ENCODE measurements around the gene ALDOC. TPM values are rescaled to one million over a fixed set of nuclear protein-coding genes. Genes with fewer than 3 reads are reported as not detected.
A peak's percentile ranks its signal among the peaks of the same experiment; 100 is the strongest.

Gene ALDOC
- total and polyA plus RNA-seq, 10 of the 15 experiments (the other 5 are each of a cell fraction or from before 2014, with no cell fraction given) = 16.0 to 268 (median 78.2) TPM

DNA sequence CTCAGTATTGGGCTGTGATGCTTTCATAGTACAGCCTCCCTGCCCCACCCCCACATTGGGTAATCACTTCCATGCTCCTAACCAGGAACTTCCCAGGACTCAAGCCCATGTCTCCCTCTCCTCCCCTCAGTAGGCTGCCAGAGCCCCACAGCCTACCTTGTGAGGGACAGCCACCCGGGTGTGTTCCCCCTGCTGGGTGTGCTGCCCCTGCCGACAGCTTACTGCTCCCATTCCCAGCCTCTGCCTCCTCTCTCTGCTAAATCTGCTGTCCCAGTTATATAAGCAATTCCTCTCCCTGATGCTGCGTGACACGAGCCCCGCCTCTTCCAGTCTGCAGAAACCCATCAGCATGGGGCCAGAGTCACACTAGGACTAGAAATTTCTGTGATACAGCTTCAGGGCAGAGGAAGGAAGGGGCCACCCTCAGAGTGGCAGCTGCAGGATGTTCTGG is 37.3 kb upstream of the ALDOC start, which contains the start of gene RSKR (continued):
- TF ChIP-seq, protein P1, sequence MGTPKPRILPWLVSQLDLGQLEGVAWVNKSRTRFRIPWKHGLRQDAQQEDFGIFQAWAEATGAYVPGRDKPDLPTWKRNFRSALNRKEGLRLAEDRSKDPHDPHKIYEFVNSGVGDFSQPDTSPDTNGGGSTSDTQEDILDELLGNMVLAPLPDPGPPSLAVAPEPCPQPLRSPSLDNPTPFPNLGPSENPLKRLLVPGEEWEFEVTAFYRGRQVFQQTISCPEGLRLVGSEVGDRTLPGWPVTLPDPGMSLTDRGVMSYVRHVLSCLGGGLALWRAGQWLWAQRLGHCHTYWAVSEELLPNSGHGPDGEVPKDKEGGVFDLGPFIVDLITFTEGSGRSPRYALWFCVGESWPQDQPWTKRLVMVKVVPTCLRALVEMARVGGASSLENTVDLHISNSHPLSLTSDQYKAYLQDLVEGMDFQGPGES (IDR thresholded peaks at IDR 0.05) = no peak
- TF ChIP-seq WRNIP1 (IDR thresholded peaks at IDR 0.05; ENCODE audit: borderline replicate concordance, low read depth, low read length) (no peak), ZNF274 (IDR thresholded peaks at IDR 0.05; ENCODE audit: insufficient read depth, insufficient read length) (no peak), STAT3 (IDR thresholded peaks at IDR 0.05; ENCODE audit: low read depth, low read length) (no peak), KLF5 (IDR thresholded peaks at IDR 0.05; ENCODE audit: partially characterized antibody) (no peak), POLR2AphosphoS2 (IDR thresholded peaks at IDR 0.05; ENCODE audit: low read depth, low read length) (no peak), TAF1 (IDR thresholded peaks at IDR 0.05; ENCODE audit: borderline replicate concordance, low read depth, low read length) (no peak), NFIC (IDR thresholded peaks at IDR 0.05; ENCODE audit: low read depth, low read length) (no peak)

DNA sequence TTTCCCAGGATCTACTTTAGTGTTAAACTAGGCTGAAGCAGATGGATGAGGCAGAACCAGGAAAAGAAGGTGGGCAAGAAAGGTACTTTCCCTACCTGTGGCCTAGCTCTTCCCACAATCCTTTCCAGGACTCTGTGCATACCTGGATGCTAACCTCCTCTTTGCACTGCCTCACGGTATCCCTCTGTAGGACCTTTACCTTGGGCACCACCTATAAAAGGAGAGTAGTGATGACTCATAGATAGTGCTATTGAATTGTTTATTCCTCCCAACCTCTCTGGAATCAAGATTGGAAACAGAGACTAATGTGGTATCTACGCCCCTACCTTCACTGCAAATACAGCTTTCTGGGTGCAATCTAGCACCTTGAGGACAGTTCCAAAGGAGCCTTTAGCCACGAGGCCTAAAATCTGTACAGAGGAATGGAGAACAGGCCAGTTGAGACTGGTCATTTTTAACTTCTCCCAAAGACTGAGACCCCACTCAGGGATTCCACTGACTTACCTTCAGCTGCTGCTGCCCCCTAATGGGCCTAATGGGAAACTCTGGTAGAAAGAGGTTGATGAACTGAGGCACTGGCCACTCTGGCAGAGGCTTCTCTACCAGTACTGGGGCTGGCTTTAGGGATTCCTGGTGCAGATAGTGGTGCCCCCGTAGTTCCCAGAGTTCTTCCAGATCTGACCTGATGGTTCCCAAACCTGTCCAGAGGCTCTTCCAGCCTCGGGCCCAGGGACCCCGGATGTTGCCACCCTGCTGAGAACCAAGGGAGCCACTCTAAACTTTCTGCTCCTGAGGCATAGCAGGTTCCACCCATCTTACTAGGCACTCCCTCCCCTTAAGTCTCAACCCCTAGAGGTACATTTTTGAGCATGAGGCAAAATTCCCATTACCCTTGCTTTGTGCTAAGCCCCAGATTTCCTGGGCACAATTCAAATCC is 36.5 kb upstream of the ALDOC start:
- FAIRE-seq (no peak), DNase-seq (ENCODE audit: low read depth, low spot score) (no peak), ATAC-seq (peak; percentile 87)
- in situ Hi-C loops (cut with MboI) (no loop called here), intact Hi-C loops (cut with micrococcal nuclease; ENCODE audit: unreplicated experiment) (loop anchor here (1.0 kb wide), 1 partner anchor 65 kb away; no protein-coding TSS in a partner anchor)
- no peak overlapping the region for H2AFZ ChIP-seq (ENCODE audit: control insufficient read depth, low read depth, low read length)
- peaks cover 32 to 51% of the 10 kb centered on the region in 2 experiments for H3K36me3 ChIP-seq (ENCODE audit: control insufficient read depth in 2 of 2, insufficient read depth in 2 of 2, low read length in 1 of 2)
- H3K4me2 ChIP-seq (ENCODE audit: control insufficient read depth, insufficient read depth) = no peak overlapping the region
- H3K27ac ChIP-seq (ENCODE audit: control insufficient read depth, insufficient read depth) = no peak overlapping the region; the same call in 1 of the 2 replicates
- TF ChIP-seq SMC3 (IDR thresholded peaks at IDR 0.05; ENCODE audit: borderline replicate concordance, low read length) (peak; percentile 38; the same call in 1 of the 2 replicates), RAD21 (IDR thresholded peaks at IDR 0.05; ENCODE audit: insufficient read depth, low read depth, low read length) (peak; percentile 69), POLR2A (IDR thresholded peaks at IDR 0.05; ENCODE audit: low read depth, low read length) (0 out of 2 replicates have a peak, but pooled peaks have one; percentile 5), GABPA (IDR thresholded peaks at IDR 0.05; ENCODE audit: low read depth) (no peak), RELA (IDR thresholded peaks at IDR 0.05; ENCODE audit: borderline replicate concordance, partially characterized antibody) (no peak)
- TF ChIP-seq, protein P2, sequence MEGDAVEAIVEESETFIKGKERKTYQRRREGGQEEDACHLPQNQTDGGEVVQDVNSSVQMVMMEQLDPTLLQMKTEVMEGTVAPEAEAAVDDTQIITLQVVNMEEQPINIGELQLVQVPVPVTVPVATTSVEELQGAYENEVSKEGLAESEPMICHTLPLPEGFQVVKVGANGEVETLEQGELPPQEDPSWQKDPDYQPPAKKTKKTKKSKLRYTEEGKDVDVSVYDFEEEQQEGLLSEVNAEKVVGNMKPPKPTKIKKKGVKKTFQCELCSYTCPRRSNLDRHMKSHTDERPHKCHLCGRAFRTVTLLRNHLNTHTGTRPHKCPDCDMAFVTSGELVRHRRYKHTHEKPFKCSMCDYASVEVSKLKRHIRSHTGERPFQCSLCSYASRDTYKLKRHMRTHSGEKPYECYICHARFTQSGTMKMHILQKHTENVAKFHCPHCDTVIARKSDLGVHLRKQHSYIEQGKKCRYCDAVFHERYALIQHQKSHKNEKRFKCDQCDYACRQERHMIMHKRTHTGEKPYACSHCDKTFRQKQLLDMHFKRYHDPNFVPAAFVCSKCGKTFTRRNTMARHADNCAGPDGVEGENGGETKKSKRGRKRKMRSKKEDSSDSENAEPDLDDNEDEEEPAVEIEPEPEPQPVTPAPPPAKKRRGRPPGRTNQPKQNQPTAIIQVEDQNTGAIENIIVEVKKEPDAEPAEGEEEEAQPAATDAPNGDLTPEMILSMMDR (IDR thresholded peaks at IDR 0.05 in 2 of 3, conservative IDR thresholded peaks at IDR 0.05 in 1 of 3; ENCODE audit: control insufficient read depth in 2 of 3, extremely low read depth in 1 of 3, insufficient read depth in 1 of 3, low read depth in 3 of 3, low read length in 3 of 3) = peak; percentile 62 to 75 (median 69)
- H3K4me3 ChIP-seq = no peak overlapping the region
- no peaks in the 10 kb centered on the region for H4K20me1 ChIP-seq (ENCODE audit: control insufficient read depth, insufficient read depth)
- H3K9ac ChIP-seq (ENCODE audit: control insufficient read depth, insufficient read depth, low read length) = no peak overlapping the region
- ChIA-PET CTCF (interaction anchor here (0.5 to 8.2 kb wide), 19 partner anchors 9 to 120 kb away, joined by 3 to 88 read pairs (median 6); partner anchors contain the start of genes ALDOC, BLTP2, SPAG5 and UNC119), POLR2A (interaction anchor here (0.8 to 2.2 kb wide), 6 partner anchors 13 to 64 kb away, joined by 3 to 12 read pairs (median 4); partner anchors contain the start of gene ALDOC), RAD21 (ENCODE audit: unreplicated experiment) (interaction anchor here (0.9 to 3.2 kb wide), 8 partner anchors 14 to 118 kb away, joined by 3 to 24 read pairs (median 8); partner anchors contain the start of genes ALDOC and PIGS), SMC1A (ENCODE audit: uncharacterized antibody, unreplicated experiment) (interaction anchor here (1.0 to 2.8 kb wide), 7 partner anchors 7 to 116 kb away, joined by 3 to 18 read pairs (median 5); partner anchors contain the start of gene PIGS)
- no peaks in the 10 kb centered on the region; the same call in none of the 2 replicates for H3K4me1 ChIP-seq (ENCODE audit: control insufficient read depth, insufficient read depth, low read length)
- WGBS (ENCODE audit: insufficient coverage, insufficient replicate concordance, low lambda C conversion rate, missing lambda C conversion rate) = 80% methylated on average over 6 of the region's 6 CpGs
- no peaks in the 10 kb centered on the region for H3K27me3 ChIP-seq (replicated peaks in 1 of 2; ENCODE audit: control insufficient read depth in 2 of 2, insufficient read depth in 2 of 2, low read length in 1 of 2)
- BruUV-seq (replicated peaks) = no TSS peak
- H3K9me3 ChIP-seq (replicated peaks; ENCODE audit: control insufficient read depth, insufficient read depth, low read length) = no peaks in the 10 kb centered on the region
- H3K79me2 ChIP-seq (ENCODE audit: control insufficient read depth, insufficient read depth, low read length) = no peaks in the 10 kb centered on the region
